HG02970 (cell line): Measurements from ENCODE around the gene TMEM237.
"Not testable (repeated sequence)": the region's sequence is repeated elsewhere in the genome, so short reads cannot be mapped to it uniquely, and the experiment has no call there.

ENCODE experiments used
- ATAC-seq: cut with Tn5 transposase; IDR thresholded peaks from one replicate; pipeline ENCODE4 v1.9.1; 2021; ENCODE audit warnings: mild to moderate bottlenecking, moderate library complexity, moderate number of reproducible peaks; ENCODE audit not compliant: unreplicated experiment, low FRiP score

TMEM237 gene, protein sequence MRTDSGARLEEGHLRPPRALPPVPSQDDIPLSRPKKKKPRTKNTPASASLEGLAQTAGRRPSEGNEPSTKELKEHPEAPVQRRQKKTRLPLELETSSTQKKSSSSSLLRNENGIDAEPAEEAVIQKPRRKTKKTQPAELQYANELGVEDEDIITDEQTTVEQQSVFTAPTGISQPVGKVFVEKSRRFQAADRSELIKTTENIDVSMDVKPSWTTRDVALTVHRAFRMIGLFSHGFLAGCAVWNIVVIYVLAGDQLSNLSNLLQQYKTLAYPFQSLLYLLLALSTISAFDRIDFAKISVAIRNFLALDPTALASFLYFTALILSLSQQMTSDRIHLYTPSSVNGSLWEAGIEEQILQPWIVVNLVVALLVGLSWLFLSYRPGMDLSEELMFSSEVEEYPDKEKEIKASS

DNA sequence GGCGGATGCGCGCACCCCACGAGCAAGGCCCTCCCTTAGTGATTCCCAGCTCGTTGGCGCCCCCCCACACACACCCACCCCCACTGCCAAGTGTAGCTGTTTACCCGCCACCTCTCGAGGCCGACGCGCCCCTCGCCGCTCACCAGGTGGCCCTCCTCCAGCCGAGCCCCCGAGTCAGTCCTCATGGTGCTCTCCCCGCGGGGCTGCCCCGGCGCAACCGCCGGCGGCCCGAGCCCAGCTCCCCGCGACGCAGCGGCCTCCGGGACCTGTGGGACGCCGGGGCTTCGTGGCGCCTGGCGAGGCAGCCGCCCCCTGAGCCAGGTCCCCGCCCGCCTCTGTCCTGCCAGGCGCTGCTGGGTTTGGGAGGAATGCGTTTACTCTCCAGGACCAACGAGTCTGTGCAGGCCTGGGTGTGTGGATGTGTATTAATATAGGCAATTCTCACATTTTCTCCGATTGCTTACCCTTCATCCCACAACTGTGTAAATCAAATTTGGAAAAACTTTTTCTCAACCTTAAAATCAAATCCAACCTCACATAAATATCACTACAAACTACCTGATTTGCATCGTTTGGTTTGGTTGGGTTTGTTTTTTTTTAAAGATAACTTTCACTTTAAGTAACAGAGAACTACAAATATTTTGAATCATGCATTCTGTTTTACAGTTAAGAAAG is at the start of gene TMEM237:
Gene TMEM237, minus strand, starts transcription at position 288 of the 675 bp plus-strand sequence. Its CDS starts 103 bp downstream, at position 185.
- ATAC-seq: peak; percentile 40

- ATAC-seq: no peak
Observed at GRCh38 chr2:201685156-201685555, 41.9 kb upstream of the TMEM237 start.

DNA sequence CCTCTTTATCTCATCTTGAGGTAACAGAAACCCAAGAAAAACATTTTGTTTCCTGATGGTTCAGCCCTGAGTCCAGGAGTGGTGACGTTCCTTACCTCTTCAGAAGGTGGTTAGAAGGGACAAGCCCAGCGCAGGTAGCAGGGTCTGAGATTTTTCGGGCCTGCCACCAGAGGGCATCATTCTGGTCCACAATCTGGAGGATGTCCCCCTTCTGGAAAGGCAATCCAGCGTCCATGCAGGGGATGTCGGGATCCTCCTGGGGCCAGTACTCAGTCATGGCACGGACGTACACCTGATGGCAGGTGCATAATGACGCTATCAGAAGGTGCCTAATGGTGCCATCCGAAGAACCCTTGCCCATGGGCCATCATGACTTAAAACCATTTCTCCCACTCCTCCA is 37.4 kb upstream of the TMEM237 start:
- no peak for ATAC-seq

DNA sequence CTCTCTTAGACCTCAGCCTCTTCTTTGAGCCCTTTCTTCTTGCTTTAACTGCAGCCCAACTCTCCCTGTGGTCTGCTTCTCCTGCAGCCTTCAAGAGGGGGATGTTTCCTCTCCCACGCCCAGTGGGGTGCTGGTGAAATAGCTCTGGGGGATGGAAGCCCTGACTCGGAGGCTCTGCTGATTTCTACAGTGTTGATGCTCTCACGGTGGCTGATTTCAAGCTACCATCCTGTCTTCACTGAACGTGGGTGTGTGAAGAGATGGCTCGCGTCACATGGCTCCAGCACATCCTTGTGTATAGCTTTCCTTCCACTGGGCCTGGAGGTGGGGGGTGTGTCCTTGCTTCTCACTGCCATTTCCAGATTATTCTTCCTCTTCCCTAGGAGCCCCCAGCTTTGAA is 35.1 kb upstream of the TMEM237 start:
- no peak for ATAC-seq

- ATAC-seq: no peak
Observed at GRCh38 chr2:201675454-201675853, 32.2 kb upstream of the TMEM237 start.

- ATAC-seq: no peak
Observed at GRCh38 chr2:201674794-201675193, 31.5 kb upstream of the TMEM237 start.

GRCh38 chr2:201674298-201674697 is 31.0 kb upstream of the TMEM237 start:
- ATAC-seq: no peak

GRCh38 chr2:201673546-201673945 is 30.2 kb upstream of the TMEM237 start:
- ATAC-seq: no peak

GRCh38 chr2:201671205-201671604 is 27.9 kb upstream of the TMEM237 start:
- not testable (repeated sequence) for ATAC-seq

- ATAC-seq: no peak
Observed at GRCh38 chr2:201669865-201670264, 26.6 kb upstream of the TMEM237 start.

GRCh38 chr2:201668402-201668910 is 25.2 kb upstream of the TMEM237 start:
- ATAC-seq: no peak

- ATAC-seq: no peak
Observed at GRCh38 chr2:201664334-201664733, 21.0 kb upstream of the TMEM237 start.

DNA sequence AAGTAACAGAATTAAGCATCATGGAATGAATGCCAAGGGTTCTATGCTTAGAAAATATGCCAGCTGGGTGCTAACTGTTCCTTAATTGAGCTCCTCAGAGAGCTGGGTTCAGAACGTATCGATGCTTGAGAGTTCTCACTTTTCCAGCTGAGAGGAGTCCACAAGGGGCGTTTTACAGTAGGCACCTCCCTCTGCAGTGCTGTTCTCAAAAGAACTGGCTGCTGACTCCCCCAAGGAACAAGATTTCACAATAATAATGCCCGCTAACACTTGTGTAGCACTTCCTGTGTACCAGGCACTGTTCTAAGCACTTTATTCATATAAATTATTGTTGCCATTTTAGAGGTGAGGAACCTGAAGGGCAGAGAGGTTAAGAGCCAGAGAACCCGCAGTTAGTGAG is 18.1 kb upstream of the TMEM237 start:
- no peak for ATAC-seq

GRCh38 chr2:201660293-201660895 is 17.1 kb upstream of the TMEM237 start:
- ATAC-seq: no peak

DNA sequence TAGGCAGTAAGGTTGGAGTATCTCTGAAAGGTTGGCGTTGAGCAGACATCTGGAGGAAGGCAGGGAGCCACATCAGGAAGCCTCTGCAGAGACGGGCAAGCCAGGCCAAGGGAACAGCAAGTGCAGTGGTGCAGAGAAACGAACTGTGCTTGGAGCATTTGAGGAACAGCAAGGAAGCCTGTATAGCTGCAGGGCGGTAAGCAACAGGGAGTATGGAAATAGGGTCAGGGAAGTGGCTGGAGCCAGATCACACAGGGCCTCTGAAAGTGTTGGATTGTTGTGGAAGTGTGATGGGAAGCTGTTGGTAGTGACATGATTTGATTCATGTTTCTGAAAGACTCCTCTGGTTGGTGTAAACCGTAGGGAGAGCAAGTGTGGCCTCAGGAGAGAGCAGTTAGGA is 13.4 kb upstream of the TMEM237 start:
- ATAC-seq: no peak

DNA sequence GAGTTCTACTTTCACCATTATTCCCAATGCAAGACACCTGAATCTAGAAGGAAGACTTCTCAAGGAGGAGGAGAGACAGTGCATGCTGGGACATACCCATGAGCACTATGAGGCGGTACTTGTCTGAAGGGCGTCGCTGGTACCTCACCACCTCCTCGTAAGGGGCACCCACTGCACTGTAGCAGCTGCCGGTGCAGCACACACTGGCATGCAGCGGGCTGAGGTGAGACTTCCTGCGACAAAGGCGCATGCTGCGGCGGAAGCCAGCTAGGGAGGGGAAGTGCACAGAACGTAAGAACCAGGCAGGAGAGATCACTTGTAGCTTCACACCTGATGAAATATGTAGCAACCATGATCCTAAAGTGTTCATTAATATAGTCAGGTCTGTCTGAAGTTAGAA is 12.8 kb upstream of the TMEM237 start:
- no peak for ATAC-seq

DNA sequence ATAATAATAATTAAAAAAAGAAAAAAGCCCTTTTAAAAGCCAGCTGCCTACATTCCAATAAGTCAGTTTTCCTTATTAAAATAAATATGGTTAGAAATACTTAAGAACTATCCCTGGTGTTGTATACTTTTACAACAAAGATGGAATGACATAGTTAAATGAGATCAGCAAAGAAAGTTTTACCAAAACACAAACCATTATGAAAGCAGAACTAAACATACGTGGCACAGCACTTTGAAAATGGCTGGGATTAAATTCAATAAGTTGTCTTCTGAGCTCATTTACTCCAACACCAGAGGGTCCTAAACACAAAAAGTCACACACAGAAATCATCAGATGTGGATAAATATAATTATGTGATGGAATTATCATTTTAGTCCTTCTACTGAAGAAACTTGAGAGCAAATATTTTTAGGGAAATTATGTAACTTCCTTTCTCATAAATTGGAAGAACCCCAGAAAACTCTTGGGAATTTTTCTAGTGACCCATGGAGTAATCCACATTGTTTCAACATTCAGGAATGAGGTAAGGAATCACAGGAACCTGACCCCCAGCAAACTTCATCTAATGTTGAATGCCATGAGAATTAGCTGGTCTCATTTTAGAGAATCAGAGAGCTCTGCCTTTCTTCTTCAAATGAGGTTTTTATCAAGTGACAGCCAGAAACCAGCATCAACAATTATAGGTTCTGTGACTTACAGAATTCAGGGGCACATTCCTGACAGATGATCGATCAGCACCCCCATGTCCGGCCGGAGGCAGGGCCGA is 11.5 kb upstream of the TMEM237 start:
- ATAC-seq: no peak

GRCh38 chr2:201653221-201653620 is 9.9 kb upstream of the TMEM237 start:
- no peak for ATAC-seq

- no peak for ATAC-seq
Observed at GRCh38 chr2:201649442-201649841, 6.1 kb upstream of the TMEM237 start.

GRCh38 chr2:201647431-201647830 is 4.1 kb upstream of the TMEM237 start:
- no peak for ATAC-seq

GRCh38 chr2:201644001-201644400 is 698 bp upstream of the TMEM237 start:
- no peak for ATAC-seq
